HG03097 (cell line): ENCODE measurements around the gene RTN4RL2.

ENCODE experiments used
- ATAC-seq: cut with Tn5 transposase; IDR thresholded peaks from one replicate; pipeline ENCODE4 v1.9.1; 2021; ENCODE audit not compliant: unreplicated experiment, low FRiP score

The RTN4RL2 gene

GRCh38 chr11:57479911-57480310 lies 19.6 kb downstream of the RTN4RL2 start:
- no peak for ATAC-seq

- no peak for ATAC-seq
These were observed 20.2 kb downstream of the RTN4RL2 start for GRCh38 chr11:57480409-57481137.

GRCh38 chr11:57481315-57481714 lies 21.0 kb downstream of the RTN4RL2 start:
- no peak for ATAC-seq

GRCh38 chr11:57481915-57482781 lies 21.8 kb downstream of the RTN4RL2 start:
- ATAC-seq: no peak

GRCh38 chr11:57482782-57483561 lies 22.6 kb downstream of the RTN4RL2 start:
- ATAC-seq: no peak

GRCh38 chr11:57483562-57483918 lies 23.2 kb downstream of the RTN4RL2 start:
- no peak for ATAC-seq

GRCh38 chr11:57484141-57484710 lies 23.9 kb downstream of the RTN4RL2 start:
- peak; percentile 49 for ATAC-seq

- no peak for ATAC-seq
These were observed 25.1 kb downstream of the RTN4RL2 start for GRCh38 chr11:57485217-57485990.

GRCh38 chr11:57487021-57487778 lies 26.9 kb downstream of the RTN4RL2 start:
- ATAC-seq: no peak

- no peak for ATAC-seq
These were observed 27.8 kb downstream of the RTN4RL2 start for GRCh38 chr11:57487920-57488659.

- no peak for ATAC-seq
These were observed 30.3 kb downstream of the RTN4RL2 start for GRCh38 chr11:57490456-57491248.

GRCh38 chr11:57491371-57492061 lies 31.2 kb downstream of the RTN4RL2 start:
- ATAC-seq: no peak

GRCh38 chr11:57493507-57494503 lies 33.5 kb downstream of the RTN4RL2 start:
- no peak for ATAC-seq

- no peak for ATAC-seq
These were observed 35.9 kb downstream of the RTN4RL2 start for GRCh38 chr11:57496109-57496820.
